K562 (cell line): ENCODE data around the gene ADPGK. TPM values are rescaled to one million over a fixed set of nuclear protein-coding genes. Genes with fewer than 3 reads are reported as not detected.

Experiments
- ATAC-seq: fragments of 200-7000 bp; cut with Tn5 transposase; 3 replicates; pipeline ENCODE4 v1.9.1; 2020; ENCODE audit warnings: moderate library complexity
- BruUV-seq: library from RNA; stranded (reverse); fragments of 400-500 nt; replicated peaks from 2 replicates; lab custom pipeline; 2021; lab: Mats Ljungman, UMichigan
- CTCF ChIA-PET: fragments of 300-600 bp; formaldehyde crosslinking; extraction: SDS; loops from one replicate; lab custom pipeline; 2021; ENCODE audit warnings: low intra/inter-chr PET ratio; lab: Yijun Ruan, JAX
- POLR2A ChIA-PET: fragments of 300-600, 350-650 bp; sonication (Branson Sonifier 250); formaldehyde crosslinking; extraction: SDS; loops from one replicate; lab custom pipeline; 2021; ENCODE audit warnings: antibody characterized with exemption, inconsistent platforms; lab: Yijun Ruan, JAX
- DNase-seq, 4 experiments: peaks; one replicate each; pipeline versions ENCODE4 v3.0.0 to v3.0.0-alpha.2; 2011 to 2018; ENCODE audit warnings: low spot score in 3 of 4, mixed read lengths in 3 of 4; ENCODE audit errors: extremely low read depth in 1 of 4
- FAIRE-seq: peaks from 2 replicates; lab custom pipeline; 2011; peaks lifted over from hg19 to GRCh38; lab: Jason Lieb, UNC
- H2AFZ ChIP-seq: 2 replicates; pipeline ENCODE4 v1.6.0; 2011; ENCODE audit warnings: low read depth, low read length, control low read depth, inconsistent platforms
- H3K27ac ChIP-seq: fragments of 200-600 bp; 3 replicates; pipeline ENCODE4 v1.8.0; 2011; ENCODE audit warnings: low read depth, mild to moderate bottlenecking, control low read depth, inconsistent platforms, low read length, moderate library complexity, mixed read lengths; ENCODE audit errors: extremely low read depth
- H3K27me3 ChIP-seq, 2 experiments: fragments of 300-600 bp in 1 of 2; 2 replicates in 1 of 2; 3 replicates in 1 of 2; pipeline versions ENCODE4 v1.6.0 to v1.8.0; 2011; ENCODE audit warnings: inconsistent platforms in 2 of 2, low read length in 2 of 2, mild to moderate bottlenecking in 1 of 2, mixed read lengths in 1 of 2, moderate library complexity in 1 of 2; ENCODE audit not compliant: control insufficient read depth in 2 of 2, insufficient read depth in 2 of 2
- H3K36me3 ChIP-seq: fragments of 300-600 bp; 3 replicates; pipeline ENCODE4 v1.8.0; 2011; ENCODE audit warnings: mild to moderate bottlenecking, low read length, inconsistent platforms; ENCODE audit not compliant: control insufficient read depth, insufficient read depth
- H3K4me1 ChIP-seq, 2 experiments: fragments of 200-600 bp in 1 of 2; replicated peaks in 1 of 2; 2 replicates in 1 of 2; 3 replicates in 1 of 2; pipeline versions ENCODE4 v1.5.1 to v1.8.0; 2011; ENCODE audit warnings: inconsistent platforms in 2 of 2, low read length in 2 of 2, mild to moderate bottlenecking in 1 of 2, mixed read lengths in 1 of 2, moderate library complexity in 1 of 2; ENCODE audit not compliant: control insufficient read depth in 2 of 2, insufficient read depth in 2 of 2
- H3K4me2 ChIP-seq: 2 replicates; pipeline ENCODE4 v1.6.1; 2011; ENCODE audit warnings: low read length, control low read depth, inconsistent platforms, mixed read lengths; ENCODE audit not compliant: insufficient read depth
- H3K4me3 ChIP-seq: fragments of 200-600 bp; sonication (generic), shearing (Covaris generic); 2 replicates; pipeline ENCODE4 v1.5.1; 2016; ENCODE audit warnings: control low read depth, inconsistent platforms
- H3K79me2 ChIP-seq: fragments of 200-600 bp; 3 replicates; pipeline ENCODE4 v1.8.0; 2011; ENCODE audit warnings: low read length, inconsistent platforms; ENCODE audit not compliant: control insufficient read depth, insufficient read depth
- H3K9ac ChIP-seq, 2 experiments: 2 replicates each; pipeline versions ENCODE4 v1.6.0 to v1.6.1; 2011; ENCODE audit warnings: low read depth in 2 of 2, low read length in 2 of 2, control low read depth in 1 of 2, inconsistent platforms in 1 of 2, mild to moderate bottlenecking in 1 of 2, mixed read lengths in 1 of 2; ENCODE audit not compliant: insufficient read depth in 1 of 2
- H3K9me1 ChIP-seq: one replicate; pipeline ENCODE4 v1.6.0; 2011; ENCODE audit warnings: inconsistent platforms, mild to moderate bottlenecking, low read length, moderate library complexity; ENCODE audit not compliant: control insufficient read depth, insufficient read depth
- H3K9me3 ChIP-seq: replicated peaks from 2 replicates; pipeline ENCODE4 v1.5.1; 2011; ENCODE audit warnings: low read depth, low read length, inconsistent platforms; ENCODE audit not compliant: control insufficient read depth, insufficient read depth
- H4K20me1 ChIP-seq: replicated peaks from 2 replicates; pipeline ENCODE4 v1.6.1; 2011; ENCODE audit warnings: low read length, inconsistent platforms, mixed read lengths; ENCODE audit not compliant: control insufficient read depth, insufficient read depth
- MBD2 ChIP-seq: sonication (generic); IDR thresholded peaks from 2 replicates; pipeline ENCODE4 v1.6.1; 2016; ENCODE audit warnings: low read depth, borderline replicate concordance
- MEF2D ChIP-seq: conservative IDR thresholded peaks from 2 replicates; pipeline ENCODE4 v1.6.1; 2016; ENCODE audit warnings: low read depth, missing genetic modification characterization, missing compliant biosample characterization
- ZNF175 ChIP-seq: fragments of 200-800 bp; sonication (Bioruptor generic); IDR thresholded peaks from 2 replicates; pipeline ENCODE4 v1.6.1; 2016; ENCODE audit warnings: low read depth, mild to moderate bottlenecking, missing genetic modification characterization, missing compliant biosample characterization
- WGBS: fragments of 100-300 bp; shearing (Covaris generic); methylation state at CpG from one replicate; pipeline ENCODE4 v1.1.6; 2016; ENCODE audit warnings: low coverage, mixed read lengths; ENCODE audit not compliant: insufficient coverage; ENCODE audit errors: missing lambda C conversion rate; 5-methylcytosine and 5-hydroxymethylcytosine counted together
- in situ Hi-C: fragments of 300-500 bp; cut with MboI; formaldehyde crosslinking; loops from 4 replicates; pipeline ENCODE4 v1.15.0; 2018; ENCODE audit warnings: inconsistent platforms, mixed read lengths
- intact Hi-C: fragments of 100-400 bp; cut with micrococcal nuclease; formaldehyde crosslinking; loops from 2 replicates; pipeline ENCODE4 v1.14.2; 2022
- polyA plus RNA-seq, 8 experiments: library from polyadenylated mRNA; depleted of rRNA in 4 of 8; stranded (reverse) in 5 of 8; unstranded in 3 of 8; fragments of >200 nt; fragmentation: Nextera tagmentation in 2 of 8; fragmentation: Illumina TruSeq in 1 of 8; extraction: Ambion mirVana in 2 of 8; extraction: Trizol in 1 of 8; gene quantifications; 2 replicates each; pipeline versions ENCODE4 v1.2.1 to v1.2.3, GENCODE V29; 2011 to 2014; ENCODE audit warnings: inconsistent platforms in 1 of 8, missing spikeins in 1 of 8
- total RNA-seq, 7 experiments: library from RNA; depleted of rRNA in 6 of 7; stranded (reverse); fragments of >200 nt in 6 of 7; fragmentation: Illumina TruSeq in 2 of 7; extraction: Trizol in 2 of 7; gene quantifications; 2 replicates each; pipeline versions ENCODE4 v1.2.1 to v1.2.3, GENCODE V29; 2011 to 2021; ENCODE audit warnings: low replicate concordance in 1 of 7

ADPGK gene
- total and polyA plus RNA-seq, 9 of the 15 experiments (the other 6 are each of a cell fraction or from before 2014, with no cell fraction given) = 13.4 to 97.4 (median 48.5) TPM

- ChIA-PET POLR2A (no interaction called here), CTCF (no interaction called here)
- Histone ChIP-seq H4K20me1 (no peaks in the 10 kb centered on the region; the same call in 1 of the 2 replicates), H2AFZ (no peak overlapping the region), H3K9me3 (no peaks in the 10 kb centered on the region), H3K79me2 (no peaks in the 10 kb centered on the region), H3K36me3 (no peaks in the 10 kb centered on the region), H3K4me3 (no peak overlapping the region), H3K9ac (no peak overlapping the region), H3K27ac (no peak overlapping the region), H3K4me1 (no peaks in the 10 kb centered on the region), H3K4me2 (no peak overlapping the region), H3K9me1 (no peaks in the 10 kb centered on the region), H3K27me3 (peaks cover 16 to 32% of the 10 kb centered on the region in 2 experiments; a peak in 4 of 5 replicates)
- ATAC-seq = no peak
- no peak for TF ChIP-seq MEF2D (tag)
- BruUV-seq = no TSS peak
- no peak for DNase-seq
- WGBS = 0% methylated on average over 6 of the region's 6 CpGs
- no peak for FAIRE-seq
- intact Hi-C loops = no loop called here
- in situ Hi-C loops = no loop called here
Measured at GRCh38 chr15:72818632-72819031, 35.1 kb upstream of the ADPGK start.

- Histone ChIP-seq H3K27ac (no peak overlapping the region), H3K36me3 (no peaks in the 10 kb centered on the region), H3K9me3 (no peaks in the 10 kb centered on the region), H3K27me3 (peaks cover 20 to 47% of the 10 kb centered on the region in 2 experiments), H3K9ac (no peak overlapping the region), H2AFZ (no peak overlapping the region), H3K4me1 (no peaks in the 10 kb centered on the region), H3K4me2 (no peak overlapping the region), H3K9me1 (no peaks in the 10 kb centered on the region), H4K20me1 (no peaks in the 10 kb centered on the region; the same call in 1 of the 2 replicates), H3K4me3 (no peak overlapping the region), H3K79me2 (no peaks in the 10 kb centered on the region)
- ChIA-PET POLR2A (interaction anchor here (0.6 to 1.4 kb wide), 3 partner anchors 9 to 424 kb away, joined by 3 read pairs; no protein-coding TSS in a partner anchor), CTCF (no interaction called here)
- FAIRE-seq (no peak), DNase-seq (no peak), ATAC-seq (0 out of 3 replicates have a peak, but pooled peaks have one; percentile 37)
- 1% methylated on average over 6 of the region's 8 CpGs for WGBS
- in situ Hi-C loops = no loop called here
- TF ChIP-seq MBD2 = no peak
- TF ChIP-seq ZNF175 = no peak
- no TSS peak for BruUV-seq
- intact Hi-C loops = no loop called here
Measured at GRCh38 chr15:72813345-72814004, 29.9 kb upstream of the ADPGK start.
